Keratinocyte (primary cell): ENCODE measurements around the gene C2orf49. TPM values are rescaled to one million over a fixed set of nuclear protein-coding genes. Genes with fewer than 3 reads are reported as not detected.

Experiments
- DNase-seq: peaks from one replicate; pipeline ENCODE4 v3.0.0-alpha.2; 2011; ENCODE audit warnings: low read depth, missing footprints, low spot score
- FAIRE-seq: peaks from 2 replicates; lab custom pipeline; 2011; peaks lifted over from hg19 to GRCh38; lab: Jason Lieb, UNC
- H2AFZ ChIP-seq: 2 replicates; pipeline ENCODE4 v1.6.0; 2012; ENCODE audit warnings: low read length, control low read depth, inconsistent platforms; ENCODE audit not compliant: control insufficient read depth
- H3K27ac ChIP-seq: 2 replicates; pipeline ENCODE4 v1.5.1; 2011; ENCODE audit warnings: low read length; ENCODE audit not compliant: control insufficient read depth, insufficient read depth
- H3K27me3 ChIP-seq: 3 replicates; pipeline ENCODE4 v1.6.0; 2011; ENCODE audit warnings: low read length; ENCODE audit not compliant: control insufficient read depth, insufficient read depth; ENCODE audit errors: extremely low read depth
- H3K36me3 ChIP-seq, 2 experiments: 2 replicates in 1 of 2; 3 replicates in 1 of 2; pipeline ENCODE4 v1.5.1; 2011; ENCODE audit warnings: low read length in 2 of 2, mild to moderate bottlenecking in 1 of 2; ENCODE audit not compliant: control insufficient read depth in 2 of 2, insufficient read depth in 2 of 2; ENCODE audit errors: extremely low read depth in 1 of 2
- H3K4me1 ChIP-seq: 3 replicates; pipeline ENCODE4 v1.5.1; 2011; ENCODE audit warnings: low read length; ENCODE audit not compliant: control insufficient read depth, insufficient read depth; ENCODE audit errors: extremely low read depth
- H3K4me2 ChIP-seq: 3 replicates; pipeline ENCODE4 v1.6.0; 2011; ENCODE audit warnings: low read depth, low read length; ENCODE audit not compliant: control insufficient read depth, insufficient read depth; ENCODE audit errors: extremely low read depth
- H3K4me3 ChIP-seq, 3 experiments: fragments of 200-600 bp in 1 of 3; sonication (generic) in 1 of 3; 2 replicates in 2 of 3; 3 replicates in 1 of 3; pipeline ENCODE4 v1.5.1; 2011 to 2016; ENCODE audit warnings: low read length in 3 of 3, mild to moderate bottlenecking in 3 of 3, control low read depth in 2 of 3, inconsistent platforms in 1 of 3, low read depth in 1 of 3, mixed read lengths in 1 of 3, mixed run types in 1 of 3, moderate library complexity in 1 of 3; ENCODE audit not compliant: control insufficient read depth in 2 of 3, insufficient read depth in 2 of 3; ENCODE audit errors: extremely low read depth in 1 of 3
- H3K79me2 ChIP-seq: 2 replicates; pipeline ENCODE4 v1.6.0; 2012; ENCODE audit warnings: low read length; ENCODE audit not compliant: control insufficient read depth, insufficient read depth
- H3K9ac ChIP-seq: 3 replicates; pipeline ENCODE4 v1.6.0; 2011; ENCODE audit warnings: low read length; ENCODE audit not compliant: control insufficient read depth, insufficient read depth; ENCODE audit errors: extremely low read depth
- H3K9me1 ChIP-seq: 3 replicates; pipeline ENCODE4 v1.6.0; 2011; ENCODE audit warnings: low read length; ENCODE audit not compliant: control insufficient read depth, insufficient read depth; ENCODE audit errors: extremely low read depth
- H3K9me3 ChIP-seq: 2 replicates; pipeline ENCODE4 v1.5.1; 2012; ENCODE audit warnings: low read depth, low read length; ENCODE audit not compliant: control insufficient read depth
- H4K20me1 ChIP-seq: 3 replicates; pipeline ENCODE4 v1.6.0; 2011; ENCODE audit warnings: low read length; ENCODE audit not compliant: control insufficient read depth, insufficient read depth; ENCODE audit errors: extremely low read depth
- CTCF ChIP-seq, 3 experiments: IDR thresholded peaks in 1 of 3; conservative IDR thresholded peaks in 1 of 3; optimal IDR thresholded peaks in 1 of 3; 2 replicates in 2 of 3; 3 replicates in 1 of 3; pipeline versions ENCODE3 to v1.5.1; 2011; ENCODE audit warnings: low read length in 3 of 3, mild to moderate bottlenecking in 3 of 3, moderate library complexity in 2 of 3, control low read depth in 1 of 3, inconsistent platforms in 1 of 3; ENCODE audit not compliant: insufficient read depth in 2 of 3; ENCODE audit errors: extremely low read depth in 1 of 3
- EZH2 ChIP-seq: IDR thresholded peaks from one replicate; pipeline ENCODE4 v1.6.1; 2012; ENCODE audit warnings: inconsistent platforms, mild to moderate bottlenecking, low read length, moderate library complexity
- dilution Hi-C: fragments of 300-500 bp; cut with MboI; formaldehyde crosslinking; loops from one replicate; pipeline ENCODE4 v1.7.0; 2020; ENCODE audit warnings: low sequenced_read_pairs; ENCODE audit not compliant: extremely low pct_ligation_motif_present
- polyA plus RNA-seq, 5 experiments: library from polyadenylated mRNA; depleted of rRNA in 3 of 5; stranded (reverse) in 3 of 5; stranded (forward) in 1 of 5; unstranded in 1 of 5; fragments of >200 nt; gene quantifications; 1 replicate in 1 of 5; 2 replicates in 3 of 5; 3 replicates in 1 of 5; pipeline versions ENCODE4 v1.2.1 to v1.2.3, GENCODE V29; 2011 to 2012; ENCODE audit warnings: missing spikeins in 2 of 5, low read depth in 1 of 5, low replicate concordance in 1 of 5

C2orf49 gene
- polyA plus RNA-seq, 1 donor (not counting 4 experiments of a cell fraction or from before 2014, with no cell fraction given): 19.4 TPM

- Histone ChIP-seq H3K9me3 (no peaks in the 10 kb centered on the region), H3K4me3 (no peak overlapping the region), H2AFZ (no peak overlapping the region), H3K4me2 (no peak overlapping the region), H3K27me3 (no peaks in the 10 kb centered on the region), H4K20me1 (peaks cover 13% of the 10 kb centered on the region), H3K27ac (no peak overlapping the region), H3K9ac (no peak overlapping the region), H3K4me1 (peaks cover 15% of the 10 kb centered on the region), H3K79me2 (peaks cover 80% of the 10 kb centered on the region), H3K9me1 (no peaks in the 10 kb centered on the region), H3K36me3 (peaks cover 40 to 43% of the 10 kb centered on the region in 2 experiments)
- FAIRE-seq (no peak), DNase-seq (no peak)
- TF ChIP-seq CTCF (optimal IDR thresholded peaks at IDR 0.05 in 1 of 3, IDR thresholded peaks at IDR 0.05 in 1 of 3, conservative IDR thresholded peaks at IDR 0.05 in 1 of 3; ENCODE audit: extremely low read depth in 1 of 3, insufficient read depth in 2 of 3, low read length in 3 of 3) (no peak), EZH2 (no peak)
- dilution Hi-C loops: no loop called here
These were observed 48.6 kb downstream of the C2orf49 start for GRCh38 chr2:105385731-105386540.

- Histone ChIP-seq H3K9me1 (peaks cover 9% of the 10 kb centered on the region), H3K79me2 (peaks cover 85% of the 10 kb centered on the region), H3K4me1 (peaks cover 19% of the 10 kb centered on the region), H3K27ac (no peak overlapping the region), H2AFZ (no peak overlapping the region), H3K9ac (no peak overlapping the region), H3K4me3 (no peak overlapping the region), H3K36me3 (peaks cover 35 to 51% of the 10 kb centered on the region in 2 experiments), H3K4me2 (no peak overlapping the region), H4K20me1 (peaks cover 26% of the 10 kb centered on the region), H3K9me3 (no peaks in the 10 kb centered on the region), H3K27me3 (no peaks in the 10 kb centered on the region)
- dilution Hi-C loops: no loop called here
- DNase-seq (no peak), FAIRE-seq (no peak)
- no peak for TF ChIP-seq EZH2
These were observed 49.9 kb downstream of the C2orf49 start for GRCh38 chr2:105387225-105387624.
